ENCODE measurements around the gene RPP30. TPM values are rescaled to one million over a fixed set of nuclear protein-coding genes. Genes with fewer than 3 reads are reported as not detected.
A peak's percentile ranks its signal among the peaks of the same experiment; 100 is the strongest.

RPP30 gene
- total and polyA plus RNA-seq, 9 of the 15 experiments (the other 6 are each of a cell fraction or from before 2014, with no cell fraction given) = 37.3 to 170 (median 69.1) TPM

GRCh38 chr10:90871766-90872647 is at the start of gene RPP30 (continued):
- TF ChIP-seq ZNF398 (CRISPR knock-in tag; IDR thresholded peaks at IDR 0.05) (no peak), ZNF778 (CRISPR knock-in tag; IDR thresholded peaks at IDR 0.05) (no peak), SREBF1 (IDR thresholded peaks at IDR 0.05; ENCODE audit: borderline replicate concordance, low read depth, low read length) (no peak), SRF (CRISPR knock-in tag; IDR thresholded peaks at IDR 0.05) (no peak), SIN3B (IDR thresholded peaks at IDR 0.05; ENCODE audit: low read depth) (peak; percentile 83), NFIX (CRISPR knock-in tag; IDR thresholded peaks at IDR 0.05; ENCODE audit: low read depth) (no peak), ZNF239 (CRISPR knock-in tag; IDR thresholded peaks at IDR 0.05) (no peak), ZNF707 (CRISPR knock-in tag; conservative IDR thresholded peaks at IDR 0.05) (no peak), ETV1 (tag; conservative IDR thresholded peaks at IDR 0.05; ENCODE audit: low read depth) (no peak), REST (IDR thresholded peaks at IDR 0.05; ENCODE audit: borderline replicate concordance) (no peak), REST (CRISPR knock-in tag; IDR thresholded peaks at IDR 0.05; ENCODE audit: low read depth) (no peak), ARID3A (IDR thresholded peaks at IDR 0.05; ENCODE audit: borderline replicate concordance, low read depth, low read length) (no peak), PREB (CRISPR knock-in tag; IDR thresholded peaks at IDR 0.05) (no peak), SMARCB1 (IDR thresholded peaks at IDR 0.05; ENCODE audit: insufficient read length, low read depth) (no peak)

Measured in K562 (cell line).